HepG2 (cell line): ENCODE data around the gene GRIA2. TPM values are rescaled to one million over a fixed set of nuclear protein-coding genes. Genes with fewer than 3 reads are reported as not detected.

ENCODE experiments used
- ATAC-seq: fragments of 200-7000 bp; cut with Tn5 transposase; 3 replicates; pipeline ENCODE4 v1.9.1; 2020; ENCODE audit warnings: mild to moderate bottlenecking, moderate library complexity
- BruUV-seq: library from RNA; stranded (reverse); fragments of 400-500 nt; replicated peaks from 2 replicates; lab custom pipeline; 2021; lab: Mats Ljungman, UMichigan
- CTCF ChIA-PET: fragments of 300-600 bp; formaldehyde crosslinking; extraction: SDS; loops from one replicate; lab custom pipeline; 2021; ENCODE audit warnings: low total read pairs, inconsistent platforms, low intra/inter-chr PET ratio; lab: Yijun Ruan, JAX
- POLR2A ChIA-PET: fragments of 350-600 bp; sonication (Branson Sonifier 250); formaldehyde crosslinking; loops from one replicate; lab custom pipeline; 2020; ENCODE audit warnings: antibody characterized with exemption, inconsistent platforms; lab: Yijun Ruan, JAX
- DNase-seq: peaks from one replicate; pipeline ENCODE4 v3.0.0-alpha.2; 2015; ENCODE audit warnings: low spot score
- FAIRE-seq: peaks from 3 replicates; lab custom pipeline; 2011; peaks lifted over from hg19 to GRCh38; lab: Jason Lieb, UNC
- H2AFZ ChIP-seq: one replicate; pipeline ENCODE4 v1.6.1; 2011; ENCODE audit warnings: low read length, inconsistent platforms
- H3K27ac ChIP-seq: fragments of 300-600 bp; 3 replicates; pipeline ENCODE4 v1.8.0; 2011; ENCODE audit warnings: mixed run types, mild to moderate bottlenecking, mixed read lengths, low read length, inconsistent platforms; ENCODE audit not compliant: insufficient read depth; ENCODE audit errors: extremely low read length
- H3K27me3 ChIP-seq, 2 experiments: fragments of 200-600 bp in 1 of 2; 2 replicates in 1 of 2; 3 replicates in 1 of 2; pipeline versions ENCODE4 v1.6.0 to v1.8.0; 2011; ENCODE audit warnings: low read length in 2 of 2, mild to moderate bottlenecking in 2 of 2, moderate library complexity in 2 of 2, inconsistent platforms in 1 of 2; ENCODE audit not compliant: insufficient read depth in 2 of 2, control insufficient read depth in 1 of 2
- H3K36me3 ChIP-seq, 2 experiments: fragments of 200-600 bp in 1 of 2; replicated peaks in 1 of 2; 2 replicates in 1 of 2; 3 replicates in 1 of 2; pipeline versions ENCODE4 v1.5.1 to v1.8.0; 2011; ENCODE audit warnings: low read length in 2 of 2, inconsistent platforms in 1 of 2; ENCODE audit not compliant: insufficient read depth in 2 of 2, control insufficient read depth in 1 of 2
- H3K4me1 ChIP-seq: 2 replicates; pipeline ENCODE4 v1.5.1; 2012; ENCODE audit warnings: low read length, inconsistent platforms; ENCODE audit not compliant: insufficient read depth
- H3K4me2 ChIP-seq: 2 replicates; pipeline ENCODE4 v1.6.0; 2011; ENCODE audit warnings: low read depth, low read length, inconsistent platforms
- H3K4me3 ChIP-seq, 3 experiments: fragments of 200-600 bp in 1 of 3; sonication (generic), shearing (Covaris generic) in 1 of 3; replicated peaks in 1 of 3; 2 replicates each; pipeline ENCODE4 v1.5.1; 2011 to 2016; ENCODE audit warnings: low read length in 3 of 3, inconsistent platforms in 2 of 3, low read depth in 2 of 3, mild to moderate bottlenecking in 2 of 3, control low read depth in 1 of 3, mixed read lengths in 1 of 3; ENCODE audit not compliant: insufficient read depth in 1 of 3
- H3K79me2 ChIP-seq: one replicate; pipeline ENCODE4 v1.6.1; 2011; ENCODE audit warnings: low read length, inconsistent platforms; ENCODE audit not compliant: insufficient read depth
- H3K9ac ChIP-seq: 2 replicates; pipeline ENCODE4 v1.6.0; 2011; ENCODE audit warnings: mild to moderate bottlenecking, low read depth, low read length, inconsistent platforms; ENCODE audit not compliant: insufficient read depth
- H3K9me3 ChIP-seq: 2 replicates; pipeline ENCODE4 v1.5.1; 2012; ENCODE audit warnings: mild to moderate bottlenecking, low read length
- H4K20me1 ChIP-seq: 2 replicates; pipeline ENCODE4 v1.6.0; 2011; ENCODE audit warnings: inconsistent platforms, mild to moderate bottlenecking, low read length, moderate library complexity; ENCODE audit not compliant: insufficient read depth
- ATF3 ChIP-seq: sonication (generic); formaldehyde crosslinking; IDR thresholded peaks from 2 replicates; pipeline ENCODE4 v1.4.0; 2020; ENCODE audit warnings: missing genetic modification reagents
- CHD4 ChIP-seq: fragments of 200-600 bp; sonication (generic); IDR thresholded peaks from 2 replicates; pipeline ENCODE4 v1.7.0; 2017; ENCODE audit warnings: mild to moderate bottlenecking, low read length, borderline replicate concordance
- CSRNP1 ChIP-seq: sonication (generic); formaldehyde crosslinking; IDR thresholded peaks from 2 replicates; pipeline ENCODE4 v1.8.1; 2023; ENCODE audit warnings: mild to moderate bottlenecking, missing genetic modification reagents
- EEA1 ChIP-seq: sonication (generic); formaldehyde crosslinking; IDR thresholded peaks from 2 replicates; pipeline ENCODE4 v1.5.1; 2020; ENCODE audit warnings: mild to moderate bottlenecking, missing genetic modification reagents, borderline replicate concordance
- NBN ChIP-seq: fragments of 450-650 bp; conservative IDR thresholded peaks from 2 replicates; pipeline ENCODE4 v1.6.1; 2017
- NFIB ChIP-seq: sonication (generic); formaldehyde crosslinking; IDR thresholded peaks from 2 replicates; pipeline ENCODE4 v1.9.0; 2021; ENCODE audit warnings: missing genetic modification reagents, mild to moderate bottlenecking, borderline replicate concordance
- PITX1 ChIP-seq: sonication (generic); formaldehyde crosslinking; IDR thresholded peaks from 2 replicates; pipeline ENCODE4 v1.5.1; 2020; ENCODE audit warnings: mild to moderate bottlenecking, missing genetic modification reagents
- RAD21 ChIP-seq: fragments of 450-650 bp; formaldehyde crosslinking; IDR thresholded peaks from 2 replicates; pipeline ENCODE4 v1.5.0; 2020; ENCODE audit warnings: mild to moderate bottlenecking
- SRSF9 ChIP-seq: fragments of 200-400 bp; formaldehyde crosslinking; IDR thresholded peaks from 2 replicates; pipeline ENCODE4 v1.6.1; 2018; ENCODE audit warnings: borderline replicate concordance, mild to moderate bottlenecking, low read depth, low read length; ENCODE audit not compliant: insufficient read depth, poor library complexity, severe bottlenecking
- TOPORS ChIP-seq: sonication (generic); formaldehyde crosslinking; IDR thresholded peaks from 2 replicates; pipeline ENCODE4 v1.8.0; 2023; ENCODE audit warnings: mild to moderate bottlenecking, missing genetic modification reagents
- ZBTB38 ChIP-seq: sonication (generic); formaldehyde crosslinking; IDR thresholded peaks from 2 replicates; pipeline ENCODE4 v1.5.1; 2020; ENCODE audit warnings: mild to moderate bottlenecking, missing genetic modification reagents
- ZNF282 ChIP-seq: fragments of 450-650 bp; IDR thresholded peaks from 2 replicates; pipeline ENCODE4 v1.6.1; 2018; ENCODE audit not compliant: partially characterized antibody
- ZNF513 ChIP-seq: sonication (generic); formaldehyde crosslinking; conservative IDR thresholded peaks from 2 replicates; pipeline ENCODE4 v1.5.0; 2020; ENCODE audit warnings: missing genetic modification reagents
- ZNF782 ChIP-seq: sonication (generic); formaldehyde crosslinking; IDR thresholded peaks from 2 replicates; pipeline ENCODE4 v1.4.0; 2020; ENCODE audit warnings: missing genetic modification reagents, mild to moderate bottlenecking, borderline replicate concordance
- ZNF891 ChIP-seq: sonication (generic); formaldehyde crosslinking; IDR thresholded peaks from 2 replicates; pipeline ENCODE4 v1.5.0; 2020; ENCODE audit warnings: mild to moderate bottlenecking, missing genetic modification reagents
- WGBS: methylation state at CpG from one replicate; pipeline ENCODE4 v1.1.6; 2017; ENCODE audit warnings: low lambda C conversion rate; 5-methylcytosine and 5-hydroxymethylcytosine counted together
- in situ Hi-C: cut with HindIII; loops from 2 replicates; pipeline ENCODE4 v1.10.0; 2017; ENCODE audit warnings: low pct_unique_long_range_greater_than_20kb; ENCODE audit not compliant: extremely low pct_ligation_motif_present
- intact Hi-C: fragments of 100-400 bp; cut with micrococcal nuclease; formaldehyde crosslinking; loops from one replicate; pipeline ENCODE4 v1.10.0; 2022; ENCODE audit not compliant: unreplicated experiment
- polyA plus RNA-seq, 8 experiments: library from polyadenylated mRNA; depleted of rRNA in 3 of 8; stranded (reverse) in 7 of 8; unstranded in 1 of 8; fragments of >200 nt; fragmentation: Illumina TruSeq in 4 of 8; extraction: Trizol in 4 of 8; gene quantifications; 2 replicates each; pipeline versions ENCODE4 v1.2.1 to v1.2.3, GENCODE V29; 2011 to 2016; ENCODE audit warnings: low read depth in 4 of 8, missing spikeins in 1 of 8, mixed read lengths in 1 of 8; ENCODE audit not compliant: insufficient read depth in 1 of 8
- total RNA-seq, 5 experiments: library from RNA; depleted of rRNA; stranded (reverse); fragments of >200 nt; fragmentation: Illumina TruSeq; extraction: Trizol; gene quantifications; 2 replicates each; pipeline ENCODE4 v1.2.3, GENCODE V29; 2016; ENCODE audit warnings: low read depth in 1 of 5

GRIA2 gene
- total and polyA plus RNA-seq, 2 of the 13 experiments (the other 11 are each of a cell fraction or from before 2014, with no cell fraction given): not detected

- TF ChIP-seq ZNF513 (CRISPR knock-in tag) (no peak), NFIB (no peak), RAD21 (CRISPR knock-in tag) (no peak), ZNF891 (CRISPR knock-in tag) (no peak)
Measured at GRCh38 chr4:157358439-157358838, 137.9 kb downstream of the GRIA2 start (continued).

GRCh38 chr4:157358851-157359250 lies 138.3 kb downstream of the GRIA2 start:
- Histone ChIP-seq H3K4me1 (0 out of 2 replicates have a peak, but pooled peaks cover 5% of the 10 kb centered on the region), H3K9ac (no peak overlapping the region), H3K4me3 (no peak overlapping the region), H3K36me3 (no peaks in the 10 kb centered on the region), H3K4me2 (no peak overlapping the region), H3K27me3 (no peaks in the 10 kb centered on the region), H3K27ac (no peak overlapping the region), H3K9me3 (no peaks in the 10 kb centered on the region), H3K79me2 (no peaks in the 10 kb centered on the region), H2AFZ (no peak overlapping the region), H4K20me1 (no peaks in the 10 kb centered on the region)
- ATAC-seq: no peak
- TF ChIP-seq ZNF782 (CRISPR knock-in tag) (no peak), ZBTB38 (CRISPR knock-in tag) (no peak), CSRNP1 (no peak), NBN (no peak), SRSF9 (no peak), ZNF282 (no peak), EEA1 (CRISPR knock-in tag) (no peak), TOPORS (CRISPR knock-in tag) (no peak), PITX1 (CRISPR knock-in tag) (no peak), ATF3 (no peak), CHD4 (no peak)
- ChIA-PET POLR2A (no interaction called here), CTCF (no interaction called here)
- BruUV-seq: no TSS peak
- 0% methylated on average over 1 of the region's 1 CpG for WGBS
- in situ Hi-C loops (no loop called here), intact Hi-C loops (no loop called here)
- FAIRE-seq: no peak
- no peak for DNase-seq
